SK-N-SH (cell line): Measurements from ENCODE around the gene SGTB. TPM values are rescaled to one million over a fixed set of nuclear protein-coding genes. Genes with fewer than 3 reads are reported as not detected.

ENCODE experiments used
- CTCF ChIA-PET: fragments of 300-600, 350-600 bp; formaldehyde crosslinking; extraction: SDS; loops from one replicate; lab custom pipeline; 2021; lab: Yijun Ruan, JAX
- POLR2A ChIA-PET: fragments of 350-600 bp; sonication (Branson Sonifier 250); formaldehyde crosslinking; extraction: SDS; loops from one replicate; lab custom pipeline; 2020; ENCODE audit warnings: antibody characterized with exemption, inconsistent platforms; lab: Yijun Ruan, JAX
- DNase-seq: peaks from one replicate; pipeline ENCODE4 v3.0.0; 2012
- H2AFZ ChIP-seq: fragments of 200-600 bp; sonication (generic); 2 replicates; pipeline ENCODE4 v1.8.1; 2016; ENCODE audit warnings: antibody characterized with exemption, mild to moderate bottlenecking, low read depth
- H3F3A ChIP-seq: fragments of 200-600 bp; sonication (generic); replicated peaks from 2 replicates; pipeline ENCODE3; 2016; ENCODE audit warnings: antibody characterized with exemption, mild to moderate bottlenecking; ENCODE audit not compliant: insufficient read depth
- H3K27ac ChIP-seq, 2 experiments: fragments of 200-500 bp in 1 of 2; fragments of 200-600 bp in 1 of 2; sonication (Bioruptor generic) in 1 of 2; sonication (generic), shearing (Covaris generic) in 1 of 2; 2 replicates each; pipeline versions ENCODE4 v1.5.1 to v1.6.1; 2014 to 2016; ENCODE audit warnings: low read depth in 2 of 2, inconsistent platforms in 1 of 2, low read length in 1 of 2, mild to moderate bottlenecking in 1 of 2, mixed read lengths in 1 of 2
- H3K27me3 ChIP-seq: fragments of 200-600 bp; sonication (generic), shearing (Covaris generic); 2 replicates; pipeline ENCODE4 v1.6.1; 2016; ENCODE audit warnings: mixed run types; ENCODE audit not compliant: insufficient read depth
- H3K36me3 ChIP-seq, 2 experiments: fragments of 200-500 bp in 1 of 2; fragments of 200-600 bp in 1 of 2; sonication (Bioruptor generic) in 1 of 2; sonication (generic) in 1 of 2; replicated peaks in 1 of 2; 2 replicates each; pipeline versions ENCODE3 to v1.5.1; 2014 to 2016; ENCODE audit warnings: low read length in 1 of 2, mild to moderate bottlenecking in 1 of 2; ENCODE audit not compliant: insufficient read depth in 2 of 2, control insufficient read depth in 1 of 2
- H3K4me1 ChIP-seq, 2 experiments: fragments of 200-500 bp in 1 of 2; fragments of 200-600 bp in 1 of 2; sonication (Bioruptor generic) in 1 of 2; sonication (generic), shearing (Covaris generic) in 1 of 2; 2 replicates each; pipeline versions ENCODE4 v1.5.1 to v1.6.1; 2014 to 2016; ENCODE audit warnings: low read depth in 1 of 2, low read length in 1 of 2, mixed run types in 1 of 2; ENCODE audit not compliant: insufficient read depth in 2 of 2, control insufficient read depth in 1 of 2
- H3K4me2 ChIP-seq: fragments of 200-600 bp; sonication (generic), shearing (Covaris generic); 2 replicates; pipeline ENCODE4 v1.6.1; 2017; ENCODE audit warnings: mixed run types
- H3K4me3 ChIP-seq, 2 experiments: fragments of 200-500 bp in 1 of 2; fragments of 200-600 bp in 1 of 2; sonication (Bioruptor generic) in 1 of 2; sonication (generic), shearing (Covaris generic) in 1 of 2; 2 replicates each; pipeline versions ENCODE4 v1.5.1 to v1.8.1; 2014 to 2016; ENCODE audit warnings: low read depth in 2 of 2, inconsistent platforms in 1 of 2, low read length in 1 of 2, mild to moderate bottlenecking in 1 of 2, mixed read lengths in 1 of 2, moderate library complexity in 1 of 2
- H3K79me2 ChIP-seq: fragments of 200-600 bp; sonication (generic); 2 replicates; pipeline ENCODE4 v1.8.1; 2017; ENCODE audit warnings: mild to moderate bottlenecking; ENCODE audit not compliant: insufficient read depth
- H3K9ac ChIP-seq: fragments of 200-600 bp; sonication (generic); 2 replicates; pipeline ENCODE4 v1.6.1; 2017; ENCODE audit warnings: mixed run types
- H3K9me2 ChIP-seq: fragments of 200-600 bp; sonication (generic); 2 replicates; pipeline ENCODE4 v1.6.1; 2017; ENCODE audit warnings: mixed run types
- H3K9me3 ChIP-seq: fragments of 200-600 bp; sonication (generic); 2 replicates; pipeline ENCODE4 v1.6.1; 2017; ENCODE audit warnings: mixed run types, mild to moderate bottlenecking, moderate library complexity
- H4K20me1 ChIP-seq: fragments of 200-600 bp; sonication (generic); 2 replicates; pipeline ENCODE4 v1.6.1; 2017; ENCODE audit warnings: mild to moderate bottlenecking, mixed run types; ENCODE audit not compliant: insufficient read depth
- CHD2 ChIP-seq: fragments of 150-350 bp; IDR thresholded peaks from 2 replicates; pipeline ENCODE4 v1.6.1; 2018; ENCODE audit warnings: low read length; ENCODE audit not compliant: partially characterized antibody
- EZH2phosphoT487 ChIP-seq: fragments of 200-600 bp; sonication (generic); IDR thresholded peaks from 2 replicates; pipeline ENCODE4 v1.6.1; 2017; ENCODE audit warnings: low read depth, mixed run types, mild to moderate bottlenecking, antibody characterized with exemption, moderate library complexity, borderline replicate concordance
- FOXJ3 ChIP-seq: sonication (generic); formaldehyde crosslinking; IDR thresholded peaks from 2 replicates; pipeline ENCODE4 v1.5.1; 2020; ENCODE audit warnings: mild to moderate bottlenecking, missing genetic modification reagents
- FOXM1 ChIP-seq: IDR thresholded peaks from 2 replicates; pipeline ENCODE4 v1.4.0; 2012; ENCODE audit warnings: low read depth, mild to moderate bottlenecking
- GABPA ChIP-seq: IDR thresholded peaks from 2 replicates; pipeline ENCODE4 v1.4.0; 2012; ENCODE audit warnings: low read depth, mild to moderate bottlenecking
- GATA2 ChIP-seq: sonication (generic); formaldehyde crosslinking; IDR thresholded peaks from 2 replicates; pipeline ENCODE4 v1.5.0; 2020; ENCODE audit warnings: mild to moderate bottlenecking, missing genetic modification reagents
- JUND ChIP-seq: IDR thresholded peaks from 2 replicates; pipeline ENCODE4 v1.4.0; 2012
- MAX ChIP-seq: IDR thresholded peaks from 2 replicates; pipeline ENCODE4 v1.4.0; 2012; ENCODE audit warnings: low read depth
- MEF2A ChIP-seq: IDR thresholded peaks from 2 replicates; pipeline ENCODE4 v1.4.0; 2012; ENCODE audit warnings: low read depth, borderline replicate concordance
- MXI1 ChIP-seq: IDR thresholded peaks from 2 replicates; pipeline ENCODE4 v1.6.1; 2012; ENCODE audit warnings: mild to moderate bottlenecking, low read depth, low read length, improper control_type of control experiment
- NRF1 ChIP-seq: IDR thresholded peaks from 2 replicates; pipeline ENCODE4 v1.6.1; 2012; ENCODE audit warnings: low read depth, mild to moderate bottlenecking, low read length
- PBX3 ChIP-seq: IDR thresholded peaks from 2 replicates; pipeline ENCODE4; 2012
- POLR2AphosphoS5 ChIP-seq: IDR thresholded peaks from 2 replicates; pipeline ENCODE4 v1.6.1; 2012; ENCODE audit warnings: low read depth, low read length
- RCOR1 ChIP-seq: fragments of 150-350 bp; IDR thresholded peaks from 2 replicates; pipeline ENCODE4 v1.6.1; 2017; ENCODE audit warnings: antibody characterized with exemption, low read length
- RFX5 ChIP-seq: IDR thresholded peaks from 2 replicates; pipeline ENCODE4 v1.6.1; 2012; ENCODE audit warnings: mild to moderate bottlenecking, improper control_type of control experiment, low read length
- RXRA ChIP-seq: IDR thresholded peaks from 2 replicates; pipeline ENCODE4 v1.4.0; 2012; ENCODE audit warnings: low read depth, mild to moderate bottlenecking, borderline replicate concordance
- TAF1 ChIP-seq: IDR thresholded peaks from 2 replicates; pipeline ENCODE4 v1.6.1; 2012; ENCODE audit warnings: low read depth, mild to moderate bottlenecking, low read length, moderate library complexity, borderline replicate concordance
- USF1 ChIP-seq: IDR thresholded peaks from 2 replicates; pipeline ENCODE4 v1.4.0; 2012; ENCODE audit warnings: low read depth, borderline replicate concordance
- ZBTB33 ChIP-seq: IDR thresholded peaks from 2 replicates; pipeline ENCODE4 v1.4.0; 2012; ENCODE audit warnings: low read depth, borderline replicate concordance
- WGBS: methylation state at CpG from one replicate; pipeline ENCODE4 v1.1.6; 2017; ENCODE audit warnings: low lambda C conversion rate; 5-methylcytosine and 5-hydroxymethylcytosine counted together
- polyA plus RNA-seq, 3 experiments: library from polyadenylated mRNA; depleted of rRNA; stranded (reverse); fragments of >200 nt; gene quantifications; 2 replicates each; pipeline ENCODE4 v1.2.3, GENCODE V29; 2012

Gene SGTB
- polyA plus RNA-seq, 1 of the 3 experiments (the other 2 are of a cell fraction): 3.5 TPM

- H3K4me3 ChIP-seq: no peak overlapping the region
- H3K27me3 ChIP-seq: no peaks in the 10 kb centered on the region
- H3K4me1 ChIP-seq: 0 out of 4 replicates have a peak, but pooled peaks cover 0 to 9% of the 10 kb centered on the region in 2 experiments
- H3K9me2 ChIP-seq: no peaks in the 10 kb centered on the region
- H3K9ac ChIP-seq: no peak overlapping the region
- H3K36me3 ChIP-seq: peaks cover 0 to 2% of the 10 kb centered on the region in 2 experiments
- H3K79me2 ChIP-seq: peaks cover 33% of the 10 kb centered on the region
- H4K20me1 ChIP-seq: peaks cover 8% of the 10 kb centered on the region; the same call in 1 of the 2 replicates
- DNase-seq: no peak
- TF ChIP-seq GATA2 (CRISPR knock-in tag): no peak
- TF ChIP-seq POLR2AphosphoS5: no peak
- TF ChIP-seq RCOR1: no peak
- TF ChIP-seq JUND: no peak
- no peak for TF ChIP-seq USF1
- TF ChIP-seq GABPA: no peak
- TF ChIP-seq MEF2A: no peak
- no peak for TF ChIP-seq CHD2
- no peak for TF ChIP-seq FOXJ3 (CRISPR knock-in tag)
- TF ChIP-seq EZH2phosphoT487: no peak
- TF ChIP-seq RXRA: no peak
- ChIA-PET CTCF (no interaction called here), POLR2A (no interaction called here)
- no peaks in the 10 kb centered on the region for H3K9me3 ChIP-seq
- H3F3A ChIP-seq: no peaks in the 10 kb centered on the region
- no peak overlapping the region for H2AFZ ChIP-seq
- no peak overlapping the region for H3K4me2 ChIP-seq
- 94% methylated on average over 8 of the region's 8 CpGs for WGBS
- H3K27ac ChIP-seq: no peak overlapping the region
Measured at GRCh38 chr5:65753189-65753588, 31.3 kb upstream of the SGTB start.

GRCh38 chr5:65750938-65751337 lies 29.0 kb upstream of the SGTB start:
- H3F3A ChIP-seq: no peaks in the 10 kb centered on the region
- no peak overlapping the region for H3K4me2 ChIP-seq
- no peaks in the 10 kb centered on the region for H3K9me2 ChIP-seq
- peaks cover 8% of the 10 kb centered on the region; the same call in 1 of the 2 replicates for H4K20me1 ChIP-seq
- no peak overlapping the region for H3K4me3 ChIP-seq
- no peak overlapping the region for H3K9ac ChIP-seq
- H3K4me1 ChIP-seq: 0 out of 4 replicates have a peak, but pooled peaks cover 0 to 9% of the 10 kb centered on the region in 2 experiments
- POLR2A ChIA-PET: no interaction called here
- no peaks in the 10 kb centered on the region for H3K9me3 ChIP-seq
- DNase-seq: no peak
- H3K79me2 ChIP-seq: peaks cover 46% of the 10 kb centered on the region
- WGBS: 86% methylated on average over 2 of the region's 2 CpGs
- no peaks in the 10 kb centered on the region for H3K27me3 ChIP-seq
- H3K36me3 ChIP-seq: no peaks in the 10 kb centered on the region
- no peak overlapping the region for H2AFZ ChIP-seq
- no peak for TF ChIP-seq PBX3
- no peak for TF ChIP-seq EZH2phosphoT487
- TF ChIP-seq FOXM1: no peak
- no peak for TF ChIP-seq RFX5
- TF ChIP-seq TAF1: no peak
- TF ChIP-seq MAX: no peak
- no peak for TF ChIP-seq RCOR1
- no peak for TF ChIP-seq MXI1
- TF ChIP-seq ZBTB33: no peak
- TF ChIP-seq NRF1: no peak
- TF ChIP-seq JUND: no peak
- no peak overlapping the region for H3K27ac ChIP-seq
- CTCF ChIA-PET: no interaction called here
